ENCODE data around the gene MGAT5B. TPM values are rescaled to one million over a fixed set of nuclear protein-coding genes. Genes with fewer than 3 reads are reported as not detected.
A peak's percentile ranks its signal among the peaks of the same experiment; 100 is the strongest.

Gene MGAT5B
- total RNA-seq, 1 experiment from 2014 or later = 4.9 TPM

DNA sequence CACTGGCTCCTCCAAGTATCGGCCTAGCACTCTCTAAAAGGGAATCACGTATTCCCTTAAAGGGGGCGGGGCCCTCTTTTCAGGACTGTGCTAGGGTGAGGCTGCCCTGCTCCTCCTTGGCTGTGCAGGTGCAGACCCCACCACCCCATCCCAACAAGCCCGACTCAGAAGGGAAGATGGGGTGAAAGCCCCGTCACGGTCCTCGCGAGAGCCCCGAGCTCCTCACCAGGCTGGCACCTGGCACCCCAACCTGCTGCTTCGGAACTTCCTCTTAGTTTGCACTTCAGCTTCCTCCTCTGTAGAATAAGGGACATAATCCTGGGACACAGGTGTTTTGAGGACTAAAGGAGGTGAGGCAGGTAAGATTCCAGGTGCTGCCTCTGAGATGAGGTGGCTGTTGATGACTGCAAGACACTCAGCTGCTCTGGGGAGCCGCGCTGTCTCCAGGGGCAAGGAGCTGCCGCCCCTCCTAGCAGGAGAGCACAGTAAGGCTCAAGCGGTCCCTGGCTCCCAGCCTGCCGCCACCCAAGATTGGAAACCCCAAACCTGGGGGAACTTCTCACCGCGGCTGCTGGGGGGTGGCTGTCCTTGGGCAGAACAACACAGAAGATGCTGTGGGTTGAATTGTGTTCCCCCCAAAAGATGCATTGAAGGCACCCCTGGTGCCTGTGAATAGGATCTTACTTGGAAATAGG lies 88.8 kb downstream of the MGAT5B start:
- no peak overlapping the region for H3K4me2 ChIP-seq (ENCODE audit: low read length)
- H3K4me1 ChIP-seq (ENCODE audit: insufficient read depth, low read length) = no peaks in the 10 kb centered on the region
- BruUV-seq (replicated peaks) = no TSS peak
- DNase-seq (no peak), ATAC-seq (no peak)
- no peaks in the 10 kb centered on the region for H3K9me2 ChIP-seq (replicated peaks; ENCODE audit: low read length)
- H3K79me2 ChIP-seq (ENCODE audit: low read length) = no peaks in the 10 kb centered on the region
- no peak for TF ChIP-seq EZH2phosphoT487 (IDR thresholded peaks at IDR 0.05; ENCODE audit: borderline replicate concordance, low read length)
- TF ChIP-seq, protein P1, sequence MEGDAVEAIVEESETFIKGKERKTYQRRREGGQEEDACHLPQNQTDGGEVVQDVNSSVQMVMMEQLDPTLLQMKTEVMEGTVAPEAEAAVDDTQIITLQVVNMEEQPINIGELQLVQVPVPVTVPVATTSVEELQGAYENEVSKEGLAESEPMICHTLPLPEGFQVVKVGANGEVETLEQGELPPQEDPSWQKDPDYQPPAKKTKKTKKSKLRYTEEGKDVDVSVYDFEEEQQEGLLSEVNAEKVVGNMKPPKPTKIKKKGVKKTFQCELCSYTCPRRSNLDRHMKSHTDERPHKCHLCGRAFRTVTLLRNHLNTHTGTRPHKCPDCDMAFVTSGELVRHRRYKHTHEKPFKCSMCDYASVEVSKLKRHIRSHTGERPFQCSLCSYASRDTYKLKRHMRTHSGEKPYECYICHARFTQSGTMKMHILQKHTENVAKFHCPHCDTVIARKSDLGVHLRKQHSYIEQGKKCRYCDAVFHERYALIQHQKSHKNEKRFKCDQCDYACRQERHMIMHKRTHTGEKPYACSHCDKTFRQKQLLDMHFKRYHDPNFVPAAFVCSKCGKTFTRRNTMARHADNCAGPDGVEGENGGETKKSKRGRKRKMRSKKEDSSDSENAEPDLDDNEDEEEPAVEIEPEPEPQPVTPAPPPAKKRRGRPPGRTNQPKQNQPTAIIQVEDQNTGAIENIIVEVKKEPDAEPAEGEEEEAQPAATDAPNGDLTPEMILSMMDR (conservative IDR thresholded peaks at IDR 0.05; ENCODE audit: low read depth, low read length) = no peak
- no peak for TF ChIP-seq EZH2 (IDR thresholded peaks at IDR 0.05; ENCODE audit: low read length, unreplicated experiment)
- H3K27me3 ChIP-seq (ENCODE audit: low read length) = no peaks in the 10 kb centered on the region
- H3F3A ChIP-seq (ENCODE audit: low read length, unreplicated experiment) = no peaks in the 10 kb centered on the region
- H4K20me1 ChIP-seq (ENCODE audit: low read length) = no peaks in the 10 kb centered on the region
- no peaks in the 10 kb centered on the region for H3K36me3 ChIP-seq (ENCODE audit: low read depth, low read length)
- CTCF ChIA-PET = no interaction called here
- H2AFZ ChIP-seq (ENCODE audit: low read length) = no peak overlapping the region
- H3K9ac ChIP-seq (ENCODE audit: low read length) = no peak overlapping the region
- no peak overlapping the region for H3K4me3 ChIP-seq (ENCODE audit: low read length)
- POLR2A ChIA-PET (ENCODE audit: unreplicated experiment) = no interaction called here
- intact Hi-C loops (cut with micrococcal nuclease) = no loop called here
- no peak overlapping the region for H3K27ac ChIP-seq (ENCODE audit: low read length)
- H3K9me3 ChIP-seq (ENCODE audit: low read length) = no peaks in the 10 kb centered on the region

DNA sequence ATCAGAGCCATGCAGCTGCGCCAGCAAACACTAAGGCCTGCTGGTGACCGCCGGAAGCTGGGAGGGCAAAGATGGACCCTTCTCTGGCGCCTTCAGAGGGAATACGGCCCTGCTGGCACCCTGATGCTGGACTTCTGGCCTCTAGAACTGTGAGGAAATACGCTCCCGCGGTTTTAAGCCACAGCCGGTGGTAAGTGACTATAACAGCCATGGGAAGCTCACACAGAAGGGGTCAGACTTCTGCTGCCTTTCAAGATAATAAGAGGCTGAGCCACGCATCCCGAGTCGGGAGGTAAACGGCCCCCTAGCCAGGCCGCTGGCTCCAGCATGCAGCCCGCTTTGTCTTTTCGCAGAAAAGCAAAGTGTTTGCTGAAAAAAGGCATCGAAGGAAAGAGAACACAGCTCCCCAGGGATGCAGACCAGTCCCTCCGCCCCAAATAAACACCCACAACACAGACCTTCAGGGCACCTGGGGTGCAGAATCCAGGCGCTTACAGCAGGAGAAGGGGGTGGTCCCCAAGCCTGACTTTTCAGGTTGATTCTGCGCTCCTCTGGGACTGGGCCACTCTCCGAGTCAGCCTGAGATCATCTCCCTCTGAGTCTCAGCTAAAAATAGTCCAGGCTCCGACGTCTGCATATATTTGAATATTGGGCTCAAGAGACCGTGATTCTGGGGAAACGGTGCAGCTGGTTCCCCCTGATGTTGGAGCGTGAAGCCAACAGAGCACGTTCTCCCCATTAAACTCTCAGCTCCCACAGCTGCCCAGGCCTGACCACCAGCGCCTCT lies 89.7 kb downstream of the MGAT5B start:
- ChIA-PET CTCF (no interaction called here), POLR2A (ENCODE audit: unreplicated experiment) (no interaction called here)
- Histone ChIP-seq H3K4me1 (ENCODE audit: insufficient read depth, low read length) (no peaks in the 10 kb centered on the region), H3F3A (ENCODE audit: low read length, unreplicated experiment) (no peaks in the 10 kb centered on the region), H3K9me2 (replicated peaks; ENCODE audit: low read length) (no peaks in the 10 kb centered on the region), H3K27ac (ENCODE audit: low read length) (no peak overlapping the region), H3K27me3 (ENCODE audit: low read length) (no peaks in the 10 kb centered on the region), H4K20me1 (ENCODE audit: low read length) (no peaks in the 10 kb centered on the region), H3K4me3 (ENCODE audit: low read length) (no peak overlapping the region), H3K4me2 (ENCODE audit: low read length) (no peak overlapping the region), H3K9ac (ENCODE audit: low read length) (no peak overlapping the region), H2AFZ (ENCODE audit: low read length) (no peak overlapping the region), H3K9me3 (ENCODE audit: low read length) (no peaks in the 10 kb centered on the region), H3K79me2 (ENCODE audit: low read length) (no peaks in the 10 kb centered on the region), H3K36me3 (ENCODE audit: low read depth, low read length) (no peaks in the 10 kb centered on the region)
- DNase-seq (no peak), ATAC-seq (peak; percentile 58)
- BruUV-seq (replicated peaks) = no TSS peak
- no peak for TF ChIP-seq EZH2phosphoT487 (IDR thresholded peaks at IDR 0.05; ENCODE audit: borderline replicate concordance, low read length)
- no peak for TF ChIP-seq EZH2 (IDR thresholded peaks at IDR 0.05; ENCODE audit: low read length, unreplicated experiment)
- TF ChIP-seq, protein P1 (conservative IDR thresholded peaks at IDR 0.05; ENCODE audit: low read depth, low read length) = no peak
- intact Hi-C loops (cut with micrococcal nuclease) = no loop called here

DNA sequence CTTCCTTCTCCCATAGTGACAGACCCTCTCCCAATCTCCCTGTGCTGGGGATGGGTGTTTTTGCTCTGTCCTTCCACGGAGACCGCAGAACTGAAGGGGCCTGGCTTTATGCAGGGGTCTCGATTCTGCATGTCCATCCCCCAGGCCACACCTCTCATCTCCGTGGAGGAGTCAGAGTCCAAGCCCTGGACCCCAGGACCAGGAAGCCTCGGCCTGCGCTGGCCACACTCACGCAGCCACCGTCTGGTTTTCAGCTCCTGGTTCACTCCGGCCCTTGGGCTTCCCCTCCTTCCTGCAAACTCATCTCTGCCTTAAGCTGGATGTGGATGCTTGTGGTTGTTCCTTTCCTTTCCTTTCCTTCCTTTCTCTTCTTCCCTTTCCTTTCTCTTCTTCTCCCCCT lies 90.8 kb downstream of the MGAT5B start:
- TF ChIP-seq, protein P1 (conservative IDR thresholded peaks at IDR 0.05; ENCODE audit: low read depth, low read length) = no peak
- TF ChIP-seq EZH2 (IDR thresholded peaks at IDR 0.05; ENCODE audit: low read length, unreplicated experiment) = no peak
- Histone ChIP-seq H3K9me2 (replicated peaks; ENCODE audit: low read length) (no peaks in the 10 kb centered on the region), H3K36me3 (ENCODE audit: low read depth, low read length) (no peaks in the 10 kb centered on the region), H3K27ac (ENCODE audit: low read length) (no peak overlapping the region), H3F3A (ENCODE audit: low read length, unreplicated experiment) (no peaks in the 10 kb centered on the region), H4K20me1 (ENCODE audit: low read length) (no peaks in the 10 kb centered on the region), H3K4me1 (ENCODE audit: insufficient read depth, low read length) (no peaks in the 10 kb centered on the region), H3K9me3 (ENCODE audit: low read length) (no peaks in the 10 kb centered on the region), H2AFZ (ENCODE audit: low read length) (no peak overlapping the region), H3K27me3 (ENCODE audit: low read length) (no peaks in the 10 kb centered on the region), H3K9ac (ENCODE audit: low read length) (no peak overlapping the region), H3K79me2 (ENCODE audit: low read length) (no peaks in the 10 kb centered on the region), H3K4me2 (ENCODE audit: low read length) (no peak overlapping the region), H3K4me3 (ENCODE audit: low read length) (no peak overlapping the region)
- ChIA-PET CTCF (no interaction called here), POLR2A (ENCODE audit: unreplicated experiment) (no interaction called here)
- no peak for DNase-seq
- BruUV-seq (replicated peaks) = no TSS peak
- ATAC-seq = no peak
- intact Hi-C loops (cut with micrococcal nuclease) = no loop called here
